Tibial artery (tissue), 4 donors: ENCODE data around the gene UPK3A.

Source experiments
- DNase-seq, 2 donors: peaks; one replicate each; pipeline ENCODE4 v3.0.0-alpha.2; 2019
- H3K27ac ChIP-seq, 2 donors: fragments of 200-600 bp; sonication (generic) in 1 of 2; 1 replicate in 1 of 2; 2 replicates in 1 of 2; pipeline ENCODE4 v1.5.1; 2018 to 2019; ENCODE audit warnings: mild to moderate bottlenecking in 1 of 2
- H3K27me3 ChIP-seq, 2 donors: fragments of 200-600 bp; sonication (generic) in 1 of 2; one replicate each; pipeline versions ENCODE4 v1.5.1 to v1.6.0; 2016 to 2019
- H3K36me3 ChIP-seq, 3 donors: fragments of 200-600 bp; sonication (generic) in 2 of 3; one replicate each; pipeline ENCODE4 v1.5.1; 2016 to 2019; ENCODE audit warnings: mild to moderate bottlenecking in 2 of 3
- H3K4me1 ChIP-seq, 4 donors: fragments of 200-600 bp; sonication (generic) in 2 of 4; 1 replicate in 3 of 4; 2 replicates in 1 of 4; pipeline ENCODE4 v1.5.1; 2016 to 2019
- H3K4me3 ChIP-seq, 2 donors: fragments of 200-600 bp; sonication (generic) in 1 of 2; 1 replicate in 1 of 2; 2 replicates in 1 of 2; pipeline ENCODE4 v1.5.1; 2018 to 2019; ENCODE audit warnings: mild to moderate bottlenecking in 2 of 2
- H3K9me3 ChIP-seq, 3 donors: fragments of 200-600 bp; sonication (generic) in 1 of 3; one replicate each; pipeline ENCODE4 v1.5.1; 2016 to 2019
- CTCF ChIP-seq, 2 experiments: fragments of 200-600 bp in 1 of 2; fragments of 450-650 bp in 1 of 2; IDR thresholded peaks; one replicate each; pipeline ENCODE4 v1.5.1; 2017 to 2019; ENCODE audit warnings: antibody characterized with exemption in 2 of 2, mild to moderate bottlenecking in 1 of 2, moderate library complexity in 1 of 2
- intact Hi-C: fragments of 100-400 bp; cut with DNase I; formaldehyde crosslinking; loops from one replicate; pipeline ENCODE4 v1.15.0; 2023; ENCODE audit warnings: low total_unique reads

Gene UPK3A

DNA sequence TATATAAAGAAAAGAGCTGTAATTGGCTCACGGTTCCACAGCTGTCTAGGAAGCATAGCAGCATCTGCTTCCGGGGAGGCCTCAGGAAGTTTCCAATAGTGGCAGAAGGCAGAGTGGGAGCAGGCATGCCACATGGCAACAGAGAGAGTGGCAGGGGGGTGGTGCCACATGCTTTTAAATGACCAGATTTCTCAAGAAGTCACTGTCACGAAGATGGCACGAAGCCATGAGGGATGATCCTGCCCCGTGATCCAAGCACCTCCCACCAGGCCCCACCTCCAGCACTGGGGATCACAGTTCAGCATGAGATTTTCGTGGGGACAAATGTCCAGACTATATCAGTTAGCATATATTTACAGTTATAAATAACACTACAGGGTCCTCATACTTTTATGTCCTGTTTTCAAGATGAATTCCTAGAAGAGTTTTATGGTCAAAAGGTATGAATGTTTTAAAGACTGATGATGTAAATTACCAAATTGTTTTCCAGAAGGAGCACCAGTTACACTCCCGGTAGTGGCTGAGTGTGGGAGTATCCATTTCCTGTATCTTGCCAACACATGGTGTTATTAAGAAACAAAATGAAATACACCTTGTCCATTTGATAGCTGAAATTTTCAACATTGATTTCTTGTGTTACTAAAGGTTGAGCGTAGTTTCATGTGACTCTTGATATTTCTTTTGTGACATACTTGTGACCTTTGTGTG is 44.2 kb downstream of the UPK3A start:
- intact Hi-C loops: loop anchor here (10.0 kb wide), 1 partner anchor 106 kb away; no protein-coding TSS in a partner anchor
- no peak overlapping the region for H3K27ac ChIP-seq

GRCh38 chr22:45329530-45329936 is 44.8 kb downstream of the UPK3A start:
- peaks cover 0 to 3% (median under 1%) of the 10 kb centered on the region in 4 donors for H3K4me1 ChIP-seq
- intact Hi-C loops: loop anchor here (10.0 kb wide), 1 partner anchor 105 kb away; no protein-coding TSS in a partner anchor
- H3K9me3 ChIP-seq: no peaks in the 10 kb centered on the region
- TF ChIP-seq CTCF (IDR thresholded peaks at IDR 0.05): no peak
- no peak overlapping the region for H3K27ac ChIP-seq
- no peak for DNase-seq
- no peak overlapping the region for H3K4me3 ChIP-seq
- H3K36me3 ChIP-seq: peaks cover 19 to 84% (median 57%) of the 10 kb centered on the region in 3 donors
- no peaks in the 10 kb centered on the region for H3K27me3 ChIP-seq

More for the DNA sequence above, 44.2 kb downstream of the UPK3A start:
- TF ChIP-seq CTCF (IDR thresholded peaks at IDR 0.05): no peak
- no peak for DNase-seq
- H3K36me3 ChIP-seq: peaks cover 25 to 84% (median 55%) of the 10 kb centered on the region in 3 donors
- H3K27me3 ChIP-seq: no peaks in the 10 kb centered on the region
- H3K4me3 ChIP-seq: no peak overlapping the region
- no peaks in the 10 kb centered on the region for H3K9me3 ChIP-seq
- H3K4me1 ChIP-seq: no peaks in the 10 kb centered on the region

GRCh38 chr22:45330548-45330947 is 45.8 kb downstream of the UPK3A start:
- H3K27me3 ChIP-seq: no peaks in the 10 kb centered on the region
- H3K36me3 ChIP-seq: peaks cover 19 to 85% (median 61%) of the 10 kb centered on the region in 3 donors
- H3K27ac ChIP-seq: no peak overlapping the region
- intact Hi-C loops: no loop called here
- H3K4me3 ChIP-seq: no peak overlapping the region
- no peak for TF ChIP-seq CTCF (IDR thresholded peaks at IDR 0.05)
- no peak for DNase-seq
- H3K9me3 ChIP-seq: no peaks in the 10 kb centered on the region
- peaks cover 0 to 13% (median 5%) of the 10 kb centered on the region in 4 donors for H3K4me1 ChIP-seq

- intact Hi-C loops: no loop called here
Measured at GRCh38 chr22:45331486-45331885, 46.7 kb downstream of the UPK3A start.

DNA sequence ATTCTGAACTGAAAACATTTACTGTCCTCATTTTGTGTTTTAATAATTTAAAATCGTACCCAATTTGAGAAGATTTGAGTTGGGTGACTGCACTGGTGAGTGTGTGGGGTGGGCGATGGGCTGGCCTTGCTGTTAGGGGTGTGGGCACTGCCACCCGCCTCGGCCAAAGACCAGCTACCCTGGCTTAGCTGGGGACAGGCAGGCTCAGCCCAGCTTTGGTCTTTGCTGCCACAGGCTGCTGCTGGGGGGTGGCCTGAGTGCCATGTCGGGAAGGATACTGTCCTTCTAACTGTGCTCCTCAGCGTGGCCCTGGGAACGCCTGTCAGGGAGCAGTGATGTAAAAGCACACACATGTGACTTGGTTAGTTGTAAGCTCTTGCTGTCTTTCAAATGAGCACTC is 47.3 kb downstream of the UPK3A start:
- no peak overlapping the region for H3K27ac ChIP-seq
- peaks cover 19 to 84% (median 65%) of the 10 kb centered on the region in 3 donors for H3K36me3 ChIP-seq
- intact Hi-C loops: no loop called here
- H3K4me1 ChIP-seq: peaks cover 0 to 24% (median 10%) of the 10 kb centered on the region in 4 donors
- no peak for DNase-seq
- H3K9me3 ChIP-seq: no peaks in the 10 kb centered on the region
- TF ChIP-seq CTCF (IDR thresholded peaks at IDR 0.05): no peak
- no peaks in the 10 kb centered on the region for H3K27me3 ChIP-seq
- H3K4me3 ChIP-seq: no peak overlapping the region

More at GRCh38 chr22:45331486-45331885, 46.7 kb downstream of the UPK3A start:
- H3K4me1 ChIP-seq: peaks cover 0 to 19% (median 8%) of the 10 kb centered on the region in 4 donors
- no peaks in the 10 kb centered on the region for H3K9me3 ChIP-seq
- no peak overlapping the region for H3K27ac ChIP-seq
- H3K27me3 ChIP-seq: no peaks in the 10 kb centered on the region
- no peak for TF ChIP-seq CTCF (IDR thresholded peaks at IDR 0.05)
- H3K4me3 ChIP-seq: no peak overlapping the region
- peaks cover 19 to 84% (median 65%) of the 10 kb centered on the region in 3 donors for H3K36me3 ChIP-seq
- no peak for DNase-seq
